ENCODE results near the gene TJP1.
"Not testable (repeated sequence)": the region's sequence is repeated elsewhere in the genome, so short reads cannot be mapped to it uniquely, and the experiment has no call there.

The TJP1 gene

GRCh38 chr15:29782816-29783215, 39.5 kb downstream of the TJP1 start:
- H3K79me2 ChIP-seq (ENCODE audit: control insufficient read depth, insufficient read depth, low read length): peaks cover 52% of the 10 kb centered on the region
- H3K4me1 ChIP-seq (ENCODE audit: control insufficient read depth, low read depth, low read length); H3K4me3 ChIP-seq (ENCODE audit: low read length); H3K27me3 ChIP-seq (ENCODE audit: insufficient read depth, low read length, poor library complexity); H4K5ac ChIP-seq (ENCODE audit: low read length); H3K18ac ChIP-seq (ENCODE audit: low read length); H3K56ac ChIP-seq (ENCODE audit: low read length); DNase-seq; H3K36me3 ChIP-seq (ENCODE audit: control insufficient read depth, insufficient read depth, low read length); H3K23ac ChIP-seq (ENCODE audit: low read length); H3K79me1 ChIP-seq (ENCODE audit: low read length); H4K8ac ChIP-seq (ENCODE audit: low read depth, low read length); H3K27ac ChIP-seq (ENCODE audit: low read depth, low read length); H2BK15ac ChIP-seq (replicated peaks; ENCODE audit: low read depth); H2BK5ac ChIP-seq (ENCODE audit: low read length); H2BK120ac ChIP-seq (ENCODE audit: low read depth, low read length); H3K9ac ChIP-seq (ENCODE audit: low read length); H3K4ac ChIP-seq (ENCODE audit: low read depth, low read length); H3K4me2 ChIP-seq (ENCODE audit: low read length); H2AK5ac ChIP-seq (ENCODE audit: low read length): not testable (repeated sequence)
- WGBS (ENCODE audit: extremely low coverage, insufficient coverage, low lambda C conversion rate): no CpG with 5 or more reads among the region's 8 CpGs

- no peak overlapping the region for H2BK120ac ChIP-seq (ENCODE audit: low read depth, low read length)
- H3K9ac ChIP-seq (ENCODE audit: low read length): no peak overlapping the region
- H4K5ac ChIP-seq (ENCODE audit: low read length): no peak overlapping the region
- no peak overlapping the region for H3K4ac ChIP-seq (ENCODE audit: low read depth, low read length)
- H3K27ac ChIP-seq (ENCODE audit: low read depth, low read length): no peak overlapping the region
- no peaks in the 10 kb centered on the region for H3K36me3 ChIP-seq (ENCODE audit: control insufficient read depth, insufficient read depth, low read length)
- no peaks in the 10 kb centered on the region for H3K27me3 ChIP-seq (ENCODE audit: insufficient read depth, low read length, poor library complexity)
- H3K4me2 ChIP-seq (ENCODE audit: low read length): no peak overlapping the region
- no peak overlapping the region for H3K18ac ChIP-seq (ENCODE audit: low read length)
- no peak overlapping the region for H3K56ac ChIP-seq (ENCODE audit: low read length)
- H3K4me3 ChIP-seq (ENCODE audit: low read length): no peak overlapping the region
- H2AK5ac ChIP-seq (ENCODE audit: low read length): no peak overlapping the region
- no peak for DNase-seq
- H3K4me1 ChIP-seq (ENCODE audit: control insufficient read depth, low read depth, low read length): peaks cover 6% of the 10 kb centered on the region
- H3K79me2 ChIP-seq (ENCODE audit: control insufficient read depth, insufficient read depth, low read length): peaks cover 50% of the 10 kb centered on the region
- H3K79me1 ChIP-seq (ENCODE audit: low read length): peaks cover 6% of the 10 kb centered on the region
- H2BK5ac ChIP-seq (ENCODE audit: low read length): no peak overlapping the region
- H4K8ac ChIP-seq (ENCODE audit: low read depth, low read length): no peak overlapping the region
- no peak overlapping the region for H2BK15ac ChIP-seq (replicated peaks; ENCODE audit: low read depth)
- no peak overlapping the region for H3K23ac ChIP-seq (ENCODE audit: low read length)
Measured at GRCh38 chr15:29778382-29778781, 43.9 kb downstream of the TJP1 start.

- Histone ChIP-seq H3K36me3 (ENCODE audit: control insufficient read depth, insufficient read depth, low read length) (no peaks in the 10 kb centered on the region), H3K23ac (ENCODE audit: low read length) (no peak overlapping the region), H2BK5ac (ENCODE audit: low read length) (no peak overlapping the region), H4K8ac (ENCODE audit: low read depth, low read length) (no peak overlapping the region), H4K5ac (ENCODE audit: low read length) (no peak overlapping the region), H2AK5ac (ENCODE audit: low read length) (no peak overlapping the region), H3K27me3 (ENCODE audit: insufficient read depth, low read length, poor library complexity) (no peaks in the 10 kb centered on the region), H3K9ac (ENCODE audit: low read length) (no peak overlapping the region), H3K79me2 (ENCODE audit: control insufficient read depth, insufficient read depth, low read length) (peaks cover 45% of the 10 kb centered on the region), H2BK15ac (replicated peaks; ENCODE audit: low read depth) (no peak overlapping the region), H3K79me1 (ENCODE audit: low read length) (peaks cover 8% of the 10 kb centered on the region), H3K56ac (ENCODE audit: low read length) (no peak overlapping the region), H3K18ac (ENCODE audit: low read length) (no peak overlapping the region), H3K4ac (ENCODE audit: low read depth, low read length) (no peak overlapping the region), H3K27ac (ENCODE audit: low read depth, low read length) (no peak overlapping the region), H3K4me2 (ENCODE audit: low read length) (no peak overlapping the region), H2BK120ac (ENCODE audit: low read depth, low read length) (no peak overlapping the region), H3K4me1 (ENCODE audit: control insufficient read depth, low read depth, low read length) (peaks cover 6% of the 10 kb centered on the region), H3K4me3 (ENCODE audit: low read length) (no peak overlapping the region)
- no CpG with 5 or more reads among the region's 4 CpGs for WGBS (ENCODE audit: extremely low coverage, insufficient coverage, low lambda C conversion rate)
- no peak for DNase-seq
Measured at GRCh38 chr15:29776859-29777258, 45.4 kb downstream of the TJP1 start.

- no peak overlapping the region for H2BK15ac ChIP-seq (replicated peaks; ENCODE audit: low read depth)
- H4K8ac ChIP-seq (ENCODE audit: low read depth, low read length): no peak overlapping the region
- H3K4ac ChIP-seq (ENCODE audit: low read depth, low read length): no peak overlapping the region
- no peak overlapping the region for H4K5ac ChIP-seq (ENCODE audit: low read length)
- H3K27me3 ChIP-seq (ENCODE audit: insufficient read depth, low read length, poor library complexity): no peaks in the 10 kb centered on the region
- no peak overlapping the region for H2AK5ac ChIP-seq (ENCODE audit: low read length)
- no peak overlapping the region for H3K4me2 ChIP-seq (ENCODE audit: low read length)
- peaks cover 8% of the 10 kb centered on the region for H3K79me1 ChIP-seq (ENCODE audit: low read length)
- H3K36me3 ChIP-seq (ENCODE audit: control insufficient read depth, insufficient read depth, low read length): no peaks in the 10 kb centered on the region
- no peak overlapping the region for H3K4me3 ChIP-seq (ENCODE audit: low read length)
- no peak overlapping the region for H3K56ac ChIP-seq (ENCODE audit: low read length)
- DNase-seq: no peak
- no CpG with 5 or more reads among the region's 6 CpGs for WGBS (ENCODE audit: extremely low coverage, insufficient coverage, low lambda C conversion rate)
- peaks cover 31% of the 10 kb centered on the region for H3K79me2 ChIP-seq (ENCODE audit: control insufficient read depth, insufficient read depth, low read length)
- no peak overlapping the region for H3K9ac ChIP-seq (ENCODE audit: low read length)
- H2BK120ac ChIP-seq (ENCODE audit: low read depth, low read length): no peak overlapping the region
- H2BK5ac ChIP-seq (ENCODE audit: low read length): no peak overlapping the region
- no peak overlapping the region for H3K27ac ChIP-seq (ENCODE audit: low read depth, low read length)
- no peak overlapping the region for H3K18ac ChIP-seq (ENCODE audit: low read length)
- H3K4me1 ChIP-seq (ENCODE audit: control insufficient read depth, low read depth, low read length): peaks cover 6% of the 10 kb centered on the region
- H3K23ac ChIP-seq (ENCODE audit: low read length): no peak overlapping the region
Measured at GRCh38 chr15:29774900-29775299, 47.4 kb downstream of the TJP1 start.

GRCh38 chr15:29773816-29774215, 48.5 kb downstream of the TJP1 start:
- Histone ChIP-seq H2AK5ac (ENCODE audit: low read length) (no peak overlapping the region), H2BK120ac (ENCODE audit: low read depth, low read length) (no peak overlapping the region), H3K79me1 (ENCODE audit: low read length) (peaks cover 9% of the 10 kb centered on the region), H3K18ac (ENCODE audit: low read length) (no peak overlapping the region), H3K27me3 (ENCODE audit: insufficient read depth, low read length, poor library complexity) (no peaks in the 10 kb centered on the region), H3K36me3 (ENCODE audit: control insufficient read depth, insufficient read depth, low read length) (peaks cover 2% of the 10 kb centered on the region), H3K56ac (ENCODE audit: low read length) (no peak overlapping the region), H3K9ac (ENCODE audit: low read length) (no peak overlapping the region), H4K8ac (ENCODE audit: low read depth, low read length) (no peak overlapping the region), H3K4me3 (ENCODE audit: low read length) (no peak overlapping the region), H3K4ac (ENCODE audit: low read depth, low read length) (no peak overlapping the region), H3K27ac (ENCODE audit: low read depth, low read length) (no peak overlapping the region), H3K4me2 (ENCODE audit: low read length) (no peak overlapping the region), H2BK5ac (ENCODE audit: low read length) (no peak overlapping the region), H4K5ac (ENCODE audit: low read length) (no peak overlapping the region), H3K23ac (ENCODE audit: low read length) (no peak overlapping the region), H3K79me2 (ENCODE audit: control insufficient read depth, insufficient read depth, low read length) (peaks cover 22% of the 10 kb centered on the region), H3K4me1 (ENCODE audit: control insufficient read depth, low read depth, low read length) (peaks cover 5% of the 10 kb centered on the region), H2BK15ac (replicated peaks; ENCODE audit: low read depth) (no peak overlapping the region)
- WGBS (ENCODE audit: extremely low coverage, insufficient coverage, low lambda C conversion rate): no CpG with 5 or more reads among the region's 1 CpG
- DNase-seq: no peak

GRCh38 chr15:29773000-29773399, 49.3 kb downstream of the TJP1 start:
- Histone ChIP-seq H3K4me1 (ENCODE audit: control insufficient read depth, low read depth, low read length) (no peaks in the 10 kb centered on the region), H3K27me3 (ENCODE audit: insufficient read depth, low read length, poor library complexity) (no peaks in the 10 kb centered on the region), H2BK5ac (ENCODE audit: low read length) (no peak overlapping the region), H3K18ac (ENCODE audit: low read length) (no peak overlapping the region), H3K36me3 (ENCODE audit: control insufficient read depth, insufficient read depth, low read length) (peaks cover 2% of the 10 kb centered on the region), H2BK120ac (ENCODE audit: low read depth, low read length) (no peak overlapping the region), H3K27ac (ENCODE audit: low read depth, low read length) (no peak overlapping the region), H3K23ac (ENCODE audit: low read length) (no peak overlapping the region), H3K4me2 (ENCODE audit: low read length) (no peak overlapping the region), H3K4ac (ENCODE audit: low read depth, low read length) (no peak overlapping the region), H3K79me1 (ENCODE audit: low read length) (peaks cover 7% of the 10 kb centered on the region), H3K79me2 (ENCODE audit: control insufficient read depth, insufficient read depth, low read length) (peaks cover 14% of the 10 kb centered on the region), H4K8ac (ENCODE audit: low read depth, low read length) (no peak overlapping the region), H3K9ac (ENCODE audit: low read length) (no peak overlapping the region), H3K56ac (ENCODE audit: low read length) (no peak overlapping the region), H4K5ac (ENCODE audit: low read length) (no peak overlapping the region), H2AK5ac (ENCODE audit: low read length) (no peak overlapping the region), H2BK15ac (replicated peaks; ENCODE audit: low read depth) (no peak overlapping the region), H3K4me3 (ENCODE audit: low read length) (no peak overlapping the region)
- WGBS (ENCODE audit: extremely low coverage, insufficient coverage, low lambda C conversion rate): no CpG with 5 or more reads among the region's 4 CpGs
- DNase-seq: no peak

Measured in mesendoderm (in vitro differentiated cells).